MM.1S (cell line): ENCODE data around the gene ZBTB7C.

Source experiments
- DNase-seq: peaks from one replicate; pipeline ENCODE4 v3.0.0-alpha.2; 2015
- H2AFZ ChIP-seq: fragments of 300-600 bp; sonication (generic); 2 replicates; pipeline ENCODE4 v1.6.0; 2016; ENCODE audit warnings: antibody characterized with exemption, low read length
- H3F3A ChIP-seq: fragments of 300-600 bp; sonication (generic); 2 replicates; pipeline ENCODE4 v1.6.1; 2016; ENCODE audit warnings: mild to moderate bottlenecking, antibody characterized with exemption, low read length, moderate library complexity, mixed read lengths; ENCODE audit not compliant: insufficient read depth
- H3K27ac ChIP-seq: fragments of 300-600 bp; sonication (generic); 2 replicates; pipeline ENCODE4 v1.5.1; 2016; ENCODE audit warnings: mild to moderate bottlenecking, low read length
- H3K27me3 ChIP-seq: fragments of 300-600 bp; sonication (generic); replicated peaks from 2 replicates; pipeline ENCODE4 v1.6.0; 2016; ENCODE audit warnings: low read length; ENCODE audit not compliant: insufficient read depth
- H3K36me3 ChIP-seq: fragments of 300-600 bp; sonication (generic); replicated peaks from 2 replicates; pipeline ENCODE4 v1.6.1; 2016; ENCODE audit warnings: mild to moderate bottlenecking, low read length, mixed read lengths; ENCODE audit not compliant: insufficient read depth
- H3K4me1 ChIP-seq: fragments of 300-600 bp; sonication (generic); 2 replicates; pipeline ENCODE4 v1.6.1; 2016; ENCODE audit warnings: low read length, mixed read lengths
- H3K4me2 ChIP-seq: fragments of 300-600 bp; sonication (generic); 2 replicates; pipeline ENCODE4 v1.6.0; 2016; ENCODE audit warnings: low read depth, low read length
- H3K4me3 ChIP-seq: fragments of 300-600 bp; sonication (generic); 2 replicates; pipeline ENCODE4 v1.5.1; 2016; ENCODE audit warnings: low read length, mixed read lengths
- H3K79me2 ChIP-seq: fragments of 300-600 bp; sonication (generic); 2 replicates; pipeline ENCODE4 v1.6.1; 2016; ENCODE audit warnings: mixed run types, low read length, mixed read lengths
- H3K9ac ChIP-seq: fragments of 300-600 bp; sonication (generic); 2 replicates; pipeline ENCODE4 v1.6.1; 2016; ENCODE audit warnings: low read length, mixed read lengths
- H3K9me2 ChIP-seq: fragments of 300-600 bp; sonication (generic); replicated peaks from 2 replicates; pipeline ENCODE4 v1.6.1; 2016; ENCODE audit warnings: mild to moderate bottlenecking, low read length, mixed read lengths; ENCODE audit not compliant: insufficient read depth
- H3K9me3 ChIP-seq: fragments of 300-600 bp; sonication (generic); replicated peaks from 2 replicates; pipeline ENCODE4 v1.6.1; 2016; ENCODE audit warnings: mild to moderate bottlenecking, low read length, mixed read lengths; ENCODE audit not compliant: insufficient read depth
- H4K20me1 ChIP-seq: fragments of 300-600 bp; sonication (generic); 2 replicates; pipeline ENCODE4 v1.6.1; 2016; ENCODE audit warnings: mild to moderate bottlenecking, low read length, moderate library complexity, mixed read lengths; ENCODE audit not compliant: insufficient read depth
- CTCF ChIP-seq: fragments of 300-600 bp; sonication (generic); IDR thresholded peaks from 2 replicates; pipeline ENCODE4 v1.5.1; 2016; ENCODE audit warnings: antibody characterized with exemption, low read length, mixed read lengths
- EZH2 ChIP-seq: fragments of 300-600 bp; sonication (generic); optimal IDR thresholded peaks from 2 replicates; pipeline ENCODE3; 2017; ENCODE audit warnings: low read depth, mild to moderate bottlenecking, antibody characterized with exemption, low read length, mixed read lengths
- EZH2phosphoT487 ChIP-seq: fragments of 300-600 bp; sonication (generic); IDR thresholded peaks from 2 replicates; pipeline ENCODE4 v1.6.1; 2018; ENCODE audit warnings: antibody characterized with exemption, low read length

The ZBTB7C gene

DNA sequence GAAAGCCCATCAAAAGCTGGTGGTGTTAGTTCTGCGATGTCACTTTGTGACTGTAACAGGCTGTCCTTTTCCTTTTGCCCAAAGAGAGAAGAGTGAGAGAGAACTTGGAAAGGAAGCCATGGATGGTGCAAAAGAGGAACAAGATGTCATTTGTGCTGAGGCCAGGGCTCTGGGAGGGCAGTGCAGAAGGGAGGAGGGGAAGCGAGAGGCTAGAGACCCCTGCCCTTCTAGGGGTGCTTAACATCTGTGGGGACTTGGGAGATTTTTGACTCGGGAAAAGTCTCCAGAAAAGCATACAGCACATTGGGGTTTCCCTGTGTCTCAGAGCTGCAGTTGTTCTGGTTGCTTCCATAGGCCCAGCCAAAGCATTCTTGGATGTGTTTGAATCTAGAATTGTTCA is 49.6 kb downstream of the ZBTB7C start:
- no peak for TF ChIP-seq EZH2phosphoT487
- TF ChIP-seq EZH2: no peak
- TF ChIP-seq CTCF: no peak
- no peaks in the 10 kb centered on the region for H4K20me1 ChIP-seq
- no peak overlapping the region for H3K9ac ChIP-seq
- no peak overlapping the region for H3K4me2 ChIP-seq
- H3K27ac ChIP-seq: no peak overlapping the region
- H3K4me3 ChIP-seq: no peak overlapping the region
- no peak for DNase-seq
- H3K9me2 ChIP-seq: no peaks in the 10 kb centered on the region
- H3K4me1 ChIP-seq: no peaks in the 10 kb centered on the region
- no peak overlapping the region for H2AFZ ChIP-seq
- no peaks in the 10 kb centered on the region for H3K27me3 ChIP-seq
- H3F3A ChIP-seq: no peaks in the 10 kb centered on the region
- no peaks in the 10 kb centered on the region for H3K36me3 ChIP-seq
- H3K79me2 ChIP-seq: no peaks in the 10 kb centered on the region
- no peaks in the 10 kb centered on the region for H3K9me3 ChIP-seq

DNA sequence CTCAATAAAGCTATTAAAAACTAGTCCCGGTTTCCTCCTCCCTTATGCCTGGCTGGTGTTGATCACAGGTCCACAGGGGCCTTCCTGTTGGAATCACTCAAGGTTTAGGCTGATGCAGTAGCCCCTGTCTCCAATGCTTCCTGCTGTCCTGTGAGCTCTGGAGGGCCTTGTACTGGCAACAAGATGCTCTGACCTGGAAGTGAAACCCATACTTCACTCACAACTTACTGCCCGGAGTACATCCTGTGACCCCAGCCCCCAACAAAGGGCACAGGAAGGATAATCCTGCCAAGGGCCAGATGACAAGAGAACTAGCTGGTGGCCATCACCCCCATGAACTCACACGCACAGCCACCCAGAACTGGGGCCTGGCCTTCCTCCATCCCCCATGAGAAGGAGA is 50.3 kb downstream of the ZBTB7C start:
- no peaks in the 10 kb centered on the region for H3K9me3 ChIP-seq
- H3F3A ChIP-seq: no peaks in the 10 kb centered on the region
- no peaks in the 10 kb centered on the region for H3K4me1 ChIP-seq
- TF ChIP-seq EZH2phosphoT487 (no peak), CTCF (no peak), EZH2 (no peak)
- H3K4me3 ChIP-seq: no peak overlapping the region
- H3K27me3 ChIP-seq: no peaks in the 10 kb centered on the region
- H3K79me2 ChIP-seq: no peaks in the 10 kb centered on the region
- H3K4me2 ChIP-seq: no peak overlapping the region
- DNase-seq: no peak
- H4K20me1 ChIP-seq: no peaks in the 10 kb centered on the region
- no peak overlapping the region for H3K27ac ChIP-seq
- no peaks in the 10 kb centered on the region for H3K9me2 ChIP-seq
- no peak overlapping the region for H3K9ac ChIP-seq
- H3K36me3 ChIP-seq: no peaks in the 10 kb centered on the region
- H2AFZ ChIP-seq: no peak overlapping the region

DNA sequence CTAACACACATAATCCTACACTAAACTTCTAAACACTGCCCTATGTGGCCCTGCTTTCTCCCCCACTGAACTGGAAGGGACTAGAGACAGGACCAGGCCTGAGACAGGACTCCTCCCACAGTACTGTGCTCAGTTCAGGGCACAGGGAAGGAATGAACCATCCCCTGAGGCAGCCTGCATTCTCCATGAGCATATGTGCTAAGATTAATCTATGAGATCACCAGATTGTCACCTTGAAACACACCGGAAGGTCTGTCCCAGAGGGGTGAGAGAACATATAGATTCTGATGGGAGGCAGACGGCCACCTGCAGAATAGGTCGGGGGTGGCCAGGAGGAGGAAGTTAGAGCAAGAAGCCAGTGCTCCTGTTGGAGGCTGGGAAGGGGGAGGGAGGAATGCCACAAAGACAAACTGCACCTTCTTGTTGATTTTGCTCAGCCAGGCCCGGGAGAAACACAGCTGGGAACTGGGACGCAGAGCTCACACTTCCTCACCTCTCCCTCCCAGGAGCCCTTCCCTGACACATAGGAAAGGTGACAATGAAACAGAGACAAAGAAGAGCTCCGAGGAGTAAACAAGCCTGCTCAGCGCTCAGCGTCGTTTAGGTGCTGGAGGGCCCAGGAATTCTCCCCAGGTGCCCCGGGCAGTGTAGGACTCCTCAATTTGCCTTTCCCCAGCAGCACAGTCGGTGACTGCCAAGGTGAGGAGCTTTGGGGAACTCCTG is 52.1 kb downstream of the ZBTB7C start:
- no peak overlapping the region for H3K27ac ChIP-seq
- H2AFZ ChIP-seq: no peak overlapping the region
- no peaks in the 10 kb centered on the region for H3K4me1 ChIP-seq
- no peaks in the 10 kb centered on the region for H3K36me3 ChIP-seq
- H3K79me2 ChIP-seq: no peaks in the 10 kb centered on the region
- H4K20me1 ChIP-seq: no peaks in the 10 kb centered on the region
- no peak for TF ChIP-seq EZH2
- TF ChIP-seq EZH2phosphoT487: no peak
- no peak for TF ChIP-seq CTCF
- H3K9me3 ChIP-seq: no peaks in the 10 kb centered on the region
- no peak overlapping the region for H3K4me2 ChIP-seq
- no peak for DNase-seq
- H3K9me2 ChIP-seq: no peaks in the 10 kb centered on the region
- H3K9ac ChIP-seq: no peak overlapping the region
- no peak overlapping the region for H3K4me3 ChIP-seq
- H3F3A ChIP-seq: no peaks in the 10 kb centered on the region
- no peaks in the 10 kb centered on the region for H3K27me3 ChIP-seq
